ENCODE results near the gene RGS9BP.
"Not testable (repeated sequence)": the region's sequence is repeated elsewhere in the genome, so short reads cannot be mapped to it uniquely, and the experiment has no call there.

DNA sequence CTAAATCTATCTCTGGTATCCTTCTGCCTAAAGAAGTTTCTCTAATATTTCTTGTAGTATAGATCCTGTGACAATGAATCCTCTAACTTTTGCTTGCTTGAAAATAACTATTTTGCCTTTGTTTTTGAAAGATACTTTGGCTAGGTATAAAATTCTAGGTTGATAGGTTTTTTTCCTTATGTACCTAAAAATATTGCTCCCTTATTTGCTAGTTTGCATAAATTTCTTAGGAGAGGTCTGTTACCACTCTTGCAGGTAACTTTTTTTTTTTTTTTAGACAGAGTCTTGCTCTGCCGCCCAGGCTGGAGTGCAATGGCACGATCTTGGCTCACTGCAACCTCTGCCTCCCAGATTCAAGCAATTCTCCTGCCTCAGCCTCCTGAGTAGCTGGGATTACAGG is 28.4 kb downstream of the RGS9BP start:
- not testable (repeated sequence) for TF ChIP-seq CTCF (IDR thresholded peaks at IDR 0.05 in 4 of 5, conservative IDR thresholded peaks at IDR 0.05 in 1 of 5); POLR2A (IDR thresholded peaks at IDR 0.05)

Data from gastrocnemius medialis (tissue), 4 donors.